ENCODE measurements around the gene TBR1. TPM values are rescaled to one million over a fixed set of nuclear protein-coding genes. Genes with fewer than 3 reads are reported as not detected.

The TBR1 gene
- not detected in 2 replicates for total RNA-seq

- peak; percentile 14 for DNase-seq
These were observed at the start of gene TBR1 for GRCh38 chr2:161415987-161416707. Gene TBR1, plus strand, starts transcription at chr2:161416297. Its CDS starts 114 bp downstream, at chr2:161416411.

GRCh38 chr2:161367675-161368074, 48.4 kb upstream of the TBR1 start:
- DNase-seq: no peak

- DNase-seq: no peak
These were observed 46.8 kb upstream of the TBR1 start for GRCh38 chr2:161369311-161369710.

GRCh38 chr2:161370981-161371380, 45.1 kb upstream of the TBR1 start:
- DNase-seq: no peak

- no peak for DNase-seq
These were observed 44.2 kb upstream of the TBR1 start for GRCh38 chr2:161371869-161372268.

GRCh38 chr2:161373942-161374341, 42.2 kb upstream of the TBR1 start:
- peak; percentile 3 for DNase-seq

- DNase-seq: no peak
These were observed 41.7 kb upstream of the TBR1 start for GRCh38 chr2:161374446-161374845.

- no peak for DNase-seq
These were observed 36.4 kb upstream of the TBR1 start for GRCh38 chr2:161379740-161380139.

GRCh38 chr2:161381546-161381945, 34.6 kb upstream of the TBR1 start:
- DNase-seq: no peak

- DNase-seq: no peak
These were observed 33.4 kb upstream of the TBR1 start for GRCh38 chr2:161382747-161383146.

- DNase-seq: no peak
These were observed 31.2 kb upstream of the TBR1 start for GRCh38 chr2:161384864-161385263.

- DNase-seq: no peak
These were observed 29.8 kb upstream of the TBR1 start for GRCh38 chr2:161386228-161386824.

- DNase-seq: no peak
These were observed 27.8 kb upstream of the TBR1 start for GRCh38 chr2:161388146-161388779.

- no peak for DNase-seq
These were observed 24.2 kb upstream of the TBR1 start for GRCh38 chr2:161391737-161392506.

GRCh38 chr2:161400076-161400475, 16.0 kb upstream of the TBR1 start:
- DNase-seq: no peak

GRCh38 chr2:161402297-161402696, 13.8 kb upstream of the TBR1 start:
- DNase-seq: no peak

- no peak for DNase-seq
These were observed 9.8 kb upstream of the TBR1 start for GRCh38 chr2:161406316-161406715.

- no peak for DNase-seq
These were observed 8.5 kb upstream of the TBR1 start for GRCh38 chr2:161407597-161407996.

- no peak for DNase-seq
These were observed 6.7 kb upstream of the TBR1 start for GRCh38 chr2:161409308-161409907.

- no peak for DNase-seq
These were observed 3.8 kb upstream of the TBR1 start for GRCh38 chr2:161412346-161412745.

GRCh38 chr2:161414042-161415033, 1.8 kb upstream of the TBR1 start:
- DNase-seq: peak; percentile 50

Measured in dermis blood vessel endothelial cell (primary cell).